Bronchial epithelial cell (primary cell): ENCODE measurements around the gene GRK3. TPM values are rescaled to one million over a fixed set of nuclear protein-coding genes. Genes with fewer than 3 reads are reported as not detected.
"Not testable (repeated sequence)": the region's sequence is repeated elsewhere in the genome, so short reads cannot be mapped to it uniquely, and the experiment has no call there.

ENCODE experiments used
- DNase-seq: peaks from one replicate; pipeline ENCODE4 v3.0.0-alpha.2; 2010; ENCODE audit warnings: low read depth
- FAIRE-seq: peaks from 2 replicates; lab custom pipeline; 2011; peaks lifted over from hg19 to GRCh38; lab: Jason Lieb, UNC
- H3K27me3 ChIP-seq: 2 replicates; pipeline ENCODE4 v1.5.1; 2011; ENCODE audit warnings: low read length; ENCODE audit not compliant: control insufficient read depth, insufficient read depth
- H3K36me3 ChIP-seq: 2 replicates; pipeline ENCODE4 v1.5.1; 2011; ENCODE audit warnings: low read length; ENCODE audit not compliant: control insufficient read depth, insufficient read depth
- H3K4me3 ChIP-seq: 2 replicates; pipeline ENCODE4 v1.5.1; 2011; ENCODE audit warnings: mild to moderate bottlenecking, low read depth, low read length, control low read depth
- total RNA-seq: library from RNA; depleted of rRNA; stranded (reverse); fragments of >200 nt; gene quantifications from 2 replicates; pipeline ENCODE4 v1.2.1, GENCODE V29; 2014
- TF ChIP-seq, protein P1 (sequence below): IDR thresholded peaks from 2 replicates; pipeline ENCODE4 v1.5.1; 2011; ENCODE audit warnings: mild to moderate bottlenecking, moderate library complexity, low read length, control low read depth, inconsistent platforms; ENCODE audit not compliant: insufficient read depth, severe bottlenecking

GRK3 gene
- 4.2 and 4.6 TPM in 2 replicates for total RNA-seq

GRCh38 chr22:25564320-25564978, at the start of gene GRK3:
Gene GRK3, plus strand, starts transcription at chr22:25564675. Its CDS starts 366 bp downstream, at chr22:25565041.
- Histone ChIP-seq H3K27me3 (no peaks in the 10 kb centered on the region), H3K36me3 (no peaks in the 10 kb centered on the region), H3K4me3 (peak within 1 kb of the TSS; percentile 62)
- no peak for FAIRE-seq
- TF ChIP-seq, protein P1, sequence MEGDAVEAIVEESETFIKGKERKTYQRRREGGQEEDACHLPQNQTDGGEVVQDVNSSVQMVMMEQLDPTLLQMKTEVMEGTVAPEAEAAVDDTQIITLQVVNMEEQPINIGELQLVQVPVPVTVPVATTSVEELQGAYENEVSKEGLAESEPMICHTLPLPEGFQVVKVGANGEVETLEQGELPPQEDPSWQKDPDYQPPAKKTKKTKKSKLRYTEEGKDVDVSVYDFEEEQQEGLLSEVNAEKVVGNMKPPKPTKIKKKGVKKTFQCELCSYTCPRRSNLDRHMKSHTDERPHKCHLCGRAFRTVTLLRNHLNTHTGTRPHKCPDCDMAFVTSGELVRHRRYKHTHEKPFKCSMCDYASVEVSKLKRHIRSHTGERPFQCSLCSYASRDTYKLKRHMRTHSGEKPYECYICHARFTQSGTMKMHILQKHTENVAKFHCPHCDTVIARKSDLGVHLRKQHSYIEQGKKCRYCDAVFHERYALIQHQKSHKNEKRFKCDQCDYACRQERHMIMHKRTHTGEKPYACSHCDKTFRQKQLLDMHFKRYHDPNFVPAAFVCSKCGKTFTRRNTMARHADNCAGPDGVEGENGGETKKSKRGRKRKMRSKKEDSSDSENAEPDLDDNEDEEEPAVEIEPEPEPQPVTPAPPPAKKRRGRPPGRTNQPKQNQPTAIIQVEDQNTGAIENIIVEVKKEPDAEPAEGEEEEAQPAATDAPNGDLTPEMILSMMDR, result no peak
- peak; percentile 36 for DNase-seq

DNA sequence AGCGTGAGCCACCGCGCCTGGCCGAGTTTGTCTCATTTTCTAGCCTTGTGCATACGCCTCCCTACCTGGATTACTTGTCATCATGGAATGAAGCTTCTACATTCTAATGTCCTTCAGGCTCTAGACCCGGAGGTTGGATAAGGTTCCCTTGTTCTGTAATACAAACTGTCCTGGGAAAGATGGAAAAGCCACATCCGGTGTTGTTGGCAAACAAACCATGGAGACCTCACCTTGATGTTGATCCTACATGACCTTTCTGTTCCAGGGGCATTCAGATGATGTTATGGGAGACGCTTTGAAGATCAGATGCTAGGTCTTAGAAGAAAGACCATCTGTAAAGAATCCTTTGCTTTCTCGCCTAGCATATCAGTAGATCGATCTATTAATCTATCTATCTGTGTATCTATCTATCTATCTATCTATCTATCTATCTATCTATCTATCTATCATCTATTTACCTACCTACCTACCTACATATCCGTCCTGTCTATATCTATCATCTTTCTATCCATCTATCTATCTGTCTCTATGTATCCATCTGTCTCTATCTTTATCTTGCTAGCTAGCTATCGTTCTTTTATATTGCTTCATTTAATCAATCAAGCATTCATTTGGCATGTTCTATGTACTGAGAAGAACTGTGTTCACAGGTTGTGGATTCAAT, 46.3 kb upstream of the GRK3 start:
- Histone ChIP-seq H3K27me3 (no peaks in the 10 kb centered on the region), H3K36me3 (no peaks in the 10 kb centered on the region), H3K4me3 (no peak overlapping the region)
- TF ChIP-seq, protein P1, result no peak
- FAIRE-seq (no peak), DNase-seq (no peak)

- DNase-seq (no peak), FAIRE-seq (peak; percentile 84)
- no peaks in the 10 kb centered on the region for H3K36me3 ChIP-seq
- no peak overlapping the region for H3K4me3 ChIP-seq
- no peaks in the 10 kb centered on the region for H3K27me3 ChIP-seq
- TF ChIP-seq, protein P1, result no peak
Measured at GRCh38 chr22:25525376-25525775, 39.1 kb upstream of the GRK3 start.

GRCh38 chr22:25525804-25526584, 38.5 kb upstream of the GRK3 start:
- DNase-seq, result peak; percentile 44
- H3K27me3 ChIP-seq, H3K36me3 ChIP-seq, H3K4me3 ChIP-seq, FAIRE-seq: not testable (repeated sequence)

DNA sequence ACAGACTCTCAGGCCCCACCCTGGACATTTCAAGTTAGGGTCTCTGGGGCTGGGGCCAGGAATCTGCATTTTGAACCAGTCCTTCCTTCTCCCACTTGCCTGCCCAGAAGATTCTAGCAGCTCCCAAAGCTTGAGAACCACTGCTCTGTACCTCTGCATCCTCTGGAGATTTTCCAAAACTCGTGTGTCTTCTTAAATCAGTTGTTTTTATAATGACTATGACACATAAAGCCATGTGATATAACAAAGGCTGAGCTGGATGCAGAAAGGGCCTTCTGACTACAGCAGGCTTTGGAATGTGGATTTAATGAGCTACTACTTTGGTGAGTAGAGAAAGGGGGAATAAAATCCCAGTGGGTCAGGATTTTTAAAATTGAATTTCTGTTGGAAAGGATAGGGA, 37.5 kb upstream of the GRK3 start:
- FAIRE-seq, H3K4me3 ChIP-seq, H3K36me3 ChIP-seq, H3K27me3 ChIP-seq: not testable (repeated sequence)
- peak; percentile 34 for DNase-seq

DNA sequence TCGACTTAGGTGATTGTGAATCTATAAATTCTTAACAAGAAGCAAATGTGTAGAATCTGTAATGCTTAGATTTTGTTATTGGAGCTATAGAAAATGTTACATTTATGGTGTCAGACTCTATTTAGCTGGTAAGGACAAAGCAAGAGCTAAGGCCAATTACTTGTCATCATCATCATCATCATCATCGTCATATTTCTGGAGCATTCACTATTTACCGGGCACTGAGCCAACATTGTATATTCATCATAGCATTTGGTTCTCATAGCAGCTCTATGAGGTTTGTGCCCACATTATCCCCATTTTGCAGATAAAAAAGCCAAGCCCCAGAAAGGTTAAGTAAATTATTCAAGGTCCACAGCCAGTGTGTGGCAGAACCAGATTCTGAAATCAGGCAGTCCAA, 36.4 kb upstream of the GRK3 start:
- not testable (repeated sequence) for H3K36me3 ChIP-seq, H3K27me3 ChIP-seq, FAIRE-seq, H3K4me3 ChIP-seq
- DNase-seq, result peak; percentile 36

DNA sequence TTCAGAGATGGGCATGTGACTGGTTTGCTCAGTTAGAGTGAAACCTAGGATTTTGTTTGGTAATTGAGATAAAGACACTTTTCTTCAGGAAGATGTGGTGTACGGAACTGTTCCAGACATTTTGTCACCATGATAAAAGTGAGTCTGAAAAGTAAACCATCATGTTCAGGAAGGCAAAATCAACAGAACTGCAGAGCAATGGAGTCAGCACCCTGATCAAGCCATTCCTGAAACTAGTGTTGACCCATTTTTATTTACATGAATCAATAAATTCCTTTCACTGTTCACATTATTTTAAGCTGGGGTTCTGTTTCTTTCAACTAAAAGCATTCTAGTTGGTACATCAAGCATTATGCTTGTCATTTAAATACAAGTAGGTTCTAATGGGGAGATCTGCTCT, 35.4 kb upstream of the GRK3 start:
- DNase-seq, H3K4me3 ChIP-seq, H3K27me3 ChIP-seq, H3K36me3 ChIP-seq: not testable (repeated sequence)
- FAIRE-seq, result peak; percentile 93

DNA sequence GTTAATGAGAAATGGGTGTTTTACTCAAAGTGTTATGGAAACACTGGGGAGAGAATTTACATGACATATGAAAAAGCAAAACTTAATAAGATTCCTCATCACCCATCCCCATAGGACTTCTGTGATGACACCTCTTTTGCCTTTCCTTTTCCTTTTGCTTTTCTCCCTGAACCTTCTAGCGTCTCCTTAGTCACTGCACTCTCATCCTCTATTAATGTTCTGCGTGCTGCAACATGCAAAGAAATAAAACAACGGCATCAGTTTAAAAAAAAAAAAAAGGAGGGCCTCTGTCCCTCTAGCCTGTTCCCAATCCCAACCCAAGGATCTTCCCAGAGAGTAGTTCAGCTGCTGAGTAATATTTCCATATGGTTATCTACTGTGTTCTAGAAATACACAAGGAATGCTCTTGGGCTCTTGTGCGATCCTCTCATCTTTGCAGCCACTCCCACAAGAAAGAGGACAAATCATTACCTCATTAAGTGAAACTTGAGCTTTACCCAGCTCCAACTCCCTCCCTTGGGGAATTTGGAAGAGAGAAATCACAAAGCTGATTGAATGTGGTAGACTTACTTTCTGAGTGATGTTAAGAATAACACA, 34.8 kb upstream of the GRK3 start:
- H3K4me3 ChIP-seq, H3K27me3 ChIP-seq, H3K36me3 ChIP-seq: not testable (repeated sequence)
- DNase-seq, result peak; percentile 92
- FAIRE-seq, result peak; percentile 52

DNA sequence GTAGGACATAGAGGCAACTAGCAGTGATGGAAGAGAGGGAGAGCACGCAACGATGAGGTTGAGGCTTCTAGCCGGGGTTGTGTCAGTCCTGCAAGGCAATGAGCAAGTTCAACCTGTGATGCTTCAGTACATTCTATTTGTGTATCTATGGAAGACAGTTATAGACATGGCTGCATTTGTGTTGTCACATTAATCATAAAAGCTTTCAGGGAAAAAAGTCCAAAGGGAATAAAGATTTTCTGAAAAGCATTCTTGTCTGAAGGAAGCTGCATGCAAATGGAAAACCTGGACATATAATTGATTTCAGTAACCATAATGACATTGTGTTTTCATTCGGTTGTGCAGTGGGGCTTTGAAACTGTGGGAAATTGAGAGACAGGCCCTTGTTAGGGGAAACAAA, 32.8 kb upstream of the GRK3 start:
- DNase-seq, H3K4me3 ChIP-seq, H3K36me3 ChIP-seq, FAIRE-seq, H3K27me3 ChIP-seq: not testable (repeated sequence)
